Stimulated activated naive CD4-positive, alpha-beta T cell treated with Interleukin-2 at 50 U/mL for 16 hours (primary cell): ENCODE results near the gene CACNA1S.

Source experiments
- DNase-seq: peaks from one replicate; lab custom pipeline; 2025; lab: John Stamatoyannopoulos, UW

The CACNA1S gene

DNA sequence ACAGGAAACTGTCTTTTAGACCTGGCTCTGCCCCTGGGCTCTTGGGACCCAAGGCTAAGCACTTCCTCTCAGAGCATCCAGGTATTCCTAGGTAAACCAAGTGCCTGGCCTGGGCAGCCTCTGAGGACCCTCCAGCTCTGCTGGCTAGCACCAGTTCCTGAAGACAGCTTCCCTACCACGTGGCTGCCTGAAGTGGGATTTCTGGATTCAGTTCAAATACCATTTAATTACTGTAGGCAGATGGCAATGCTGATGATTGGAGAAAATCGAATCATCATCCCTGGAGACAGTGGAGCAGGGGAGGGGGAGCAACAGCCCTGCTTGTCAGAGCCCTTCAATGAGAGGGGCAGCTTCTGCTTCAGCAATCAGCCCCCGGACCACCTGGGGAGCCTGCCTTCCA lies 100.6 kb downstream of the CACNA1S start:
- DNase-seq, result no peak

DNA sequence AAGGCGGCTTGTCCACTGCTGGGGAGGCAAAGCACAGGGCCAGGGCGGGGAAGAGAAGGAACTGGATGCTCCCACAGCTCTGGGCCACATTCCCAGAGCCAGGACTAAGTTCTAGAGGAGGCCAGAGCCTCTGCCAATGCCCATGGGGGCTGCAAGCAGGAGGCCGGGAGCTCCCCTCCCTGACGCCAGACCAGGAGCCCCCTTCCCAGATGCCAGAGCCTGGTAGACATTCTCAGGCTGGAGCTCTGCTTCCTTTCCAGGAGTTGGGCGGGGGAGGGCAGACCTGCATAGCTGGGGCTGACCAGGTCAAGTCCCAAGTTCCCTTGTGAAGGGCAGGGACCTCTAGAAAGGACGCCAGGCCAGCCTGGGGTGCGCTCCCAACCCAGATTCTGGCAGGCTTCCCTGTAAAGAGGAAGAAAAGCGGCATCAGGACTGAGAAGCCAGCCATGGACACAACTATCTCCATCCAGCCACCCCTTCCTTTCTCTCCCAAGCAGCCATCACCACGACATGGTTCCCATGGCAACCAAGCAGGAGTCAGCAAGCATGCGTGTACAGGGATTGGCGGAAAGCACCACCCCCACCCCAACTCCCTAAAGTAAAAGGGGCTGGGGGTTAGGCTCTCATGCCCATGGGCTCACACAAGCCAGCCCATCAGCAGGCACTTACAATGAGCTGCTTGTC lies 102.1 kb downstream of the CACNA1S start:
- no peak for DNase-seq

DNA sequence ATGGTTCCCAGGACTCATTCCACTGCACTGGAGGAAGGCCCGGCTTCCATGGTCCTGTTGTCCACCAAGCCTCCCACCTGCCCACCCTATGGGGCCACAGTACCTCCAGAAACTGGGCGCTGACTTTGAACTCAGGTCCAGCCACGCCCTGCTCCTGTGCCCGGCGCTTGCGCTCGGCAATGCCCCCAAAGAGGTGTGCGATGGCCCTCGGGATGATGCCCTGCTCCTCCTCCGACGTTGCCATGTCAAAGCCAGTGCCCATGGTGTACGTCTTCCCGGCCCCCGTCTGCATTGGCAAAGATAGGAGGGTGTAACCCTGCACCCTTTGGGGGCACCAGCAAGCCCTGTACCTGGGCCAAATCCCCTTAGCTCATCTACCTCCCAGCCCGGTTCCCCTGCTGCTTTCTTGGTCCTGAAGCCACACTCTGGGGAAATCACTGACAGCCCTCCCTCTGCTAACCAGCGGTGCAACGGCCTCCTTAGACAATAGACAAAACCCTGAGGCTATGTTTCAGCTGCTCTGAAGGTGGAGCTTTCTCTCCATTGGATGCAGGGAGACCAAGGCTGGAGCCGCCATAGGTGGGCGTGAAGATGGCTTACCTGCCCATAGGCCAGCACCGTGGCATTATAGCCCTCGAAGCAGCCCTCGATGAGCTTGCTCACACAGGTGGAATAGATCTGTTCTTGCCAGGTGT lies 103.4 kb downstream of the CACNA1S start:
- no peak for DNase-seq

DNA sequence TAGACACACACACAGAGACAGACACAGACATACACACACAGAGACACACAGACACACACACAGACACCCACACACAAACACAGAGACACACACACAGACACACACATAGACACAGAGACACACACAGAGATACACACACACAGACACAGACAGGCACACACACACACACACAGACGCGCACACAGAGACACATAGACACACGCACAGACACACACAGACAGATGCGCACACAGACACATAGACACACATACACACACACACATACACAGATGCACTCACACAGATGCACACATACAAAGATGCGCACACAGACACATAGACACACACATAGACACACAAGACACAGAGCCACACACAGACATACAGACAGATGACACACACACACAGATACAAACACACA lies 104.7 kb downstream of the CACNA1S start:
- DNase-seq, result no peak

DNA sequence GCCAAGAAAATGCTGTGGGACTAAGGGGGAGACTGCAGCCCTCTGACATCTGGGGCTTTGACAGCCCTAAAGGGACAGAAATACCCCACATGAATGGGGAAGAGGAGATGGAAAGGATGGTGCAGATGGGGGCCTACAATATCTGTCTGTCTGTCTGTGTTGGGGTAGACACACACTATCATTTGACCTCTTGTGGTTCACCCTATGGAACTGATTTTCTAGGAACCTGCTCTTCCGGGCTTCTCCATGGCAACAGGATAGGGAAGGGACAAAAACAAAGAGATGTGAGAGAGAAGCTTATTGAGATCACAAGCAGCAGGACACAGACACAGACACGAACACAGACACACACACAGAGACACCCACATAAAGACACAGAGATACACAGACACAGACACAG lies 105.8 kb downstream of the CACNA1S start:
- no peak for DNase-seq

DNA sequence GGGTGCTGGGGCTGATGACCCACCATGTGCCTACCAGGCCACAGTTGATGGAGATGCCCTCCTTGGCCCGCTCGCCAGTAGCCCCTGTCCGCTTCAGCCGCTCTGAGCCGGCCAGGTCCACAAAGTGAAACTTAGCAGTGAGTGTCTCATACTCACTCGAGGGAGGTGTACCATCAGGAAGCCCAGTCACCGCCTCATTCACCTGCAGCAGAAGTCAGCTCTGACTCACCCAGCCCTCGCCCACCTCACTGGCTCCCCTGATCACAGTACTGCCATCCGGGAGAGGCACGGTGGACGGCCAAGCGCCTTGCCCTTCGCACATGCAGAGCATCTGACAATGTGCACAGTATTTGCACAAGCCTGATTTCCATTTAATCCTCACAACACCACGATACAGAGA lies 107.5 kb downstream of the CACNA1S start:
- no peak for DNase-seq

DNA sequence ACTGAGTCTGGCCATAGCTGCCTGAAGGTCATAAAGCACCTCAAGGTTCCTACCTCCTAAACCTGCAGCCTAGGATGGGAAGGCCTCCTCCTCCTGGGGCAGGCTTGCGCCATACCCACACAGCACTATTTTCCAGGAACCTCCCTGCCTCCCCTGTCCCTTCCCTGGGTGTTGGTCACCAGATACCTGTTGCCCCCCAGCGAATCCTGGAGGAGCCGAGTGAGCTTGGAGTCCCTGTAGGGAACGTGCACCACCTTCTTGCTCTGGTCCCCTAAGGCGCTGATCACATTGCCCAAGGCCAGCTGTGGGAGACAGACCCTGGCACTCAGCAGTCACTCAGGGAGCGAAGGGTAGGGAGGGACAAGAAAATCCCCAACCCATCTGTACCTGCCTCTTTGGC lies 108.1 kb downstream of the CACNA1S start:
- no peak for DNase-seq

DNA sequence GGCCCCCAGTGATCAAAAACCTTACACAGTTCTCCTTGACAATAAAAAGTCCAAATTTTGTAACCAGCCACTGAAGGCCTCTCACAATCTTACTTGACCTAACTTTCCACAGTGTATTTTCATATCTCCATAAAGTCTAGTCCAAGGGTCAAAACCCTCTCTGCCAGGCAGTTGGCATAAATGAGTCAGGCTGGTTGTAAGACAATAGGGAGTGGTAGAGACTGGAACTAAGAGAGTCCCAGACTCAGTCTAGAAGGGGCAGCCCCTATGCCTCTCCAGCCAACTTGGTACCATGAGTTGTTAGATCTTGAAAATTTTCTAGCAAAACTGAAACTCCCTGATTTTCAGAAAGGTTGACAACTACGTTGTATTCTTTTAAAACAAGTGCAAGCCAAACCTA lies 109.7 kb downstream of the CACNA1S start:
- no peak for DNase-seq

DNA sequence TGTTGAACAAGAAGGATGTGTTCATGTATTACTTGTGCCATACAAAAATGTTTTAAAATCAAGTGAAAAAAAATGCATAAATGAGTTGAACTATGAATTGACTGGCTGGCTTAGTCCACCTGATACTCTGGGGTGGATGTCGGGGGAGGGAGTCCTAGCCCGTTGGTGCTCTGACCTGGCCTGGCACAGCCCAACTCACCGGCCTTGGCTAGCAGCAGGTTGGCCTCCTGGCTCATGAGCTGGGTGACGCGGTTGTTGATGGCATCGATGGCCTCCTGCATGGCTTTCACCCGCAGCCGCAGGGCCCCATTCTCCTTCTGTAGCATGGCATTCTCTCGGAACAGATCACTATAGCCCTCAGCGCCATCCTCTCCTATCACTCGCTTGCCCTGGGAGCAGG lies 110.3 kb downstream of the CACNA1S start:
- DNase-seq, result no peak

DNA sequence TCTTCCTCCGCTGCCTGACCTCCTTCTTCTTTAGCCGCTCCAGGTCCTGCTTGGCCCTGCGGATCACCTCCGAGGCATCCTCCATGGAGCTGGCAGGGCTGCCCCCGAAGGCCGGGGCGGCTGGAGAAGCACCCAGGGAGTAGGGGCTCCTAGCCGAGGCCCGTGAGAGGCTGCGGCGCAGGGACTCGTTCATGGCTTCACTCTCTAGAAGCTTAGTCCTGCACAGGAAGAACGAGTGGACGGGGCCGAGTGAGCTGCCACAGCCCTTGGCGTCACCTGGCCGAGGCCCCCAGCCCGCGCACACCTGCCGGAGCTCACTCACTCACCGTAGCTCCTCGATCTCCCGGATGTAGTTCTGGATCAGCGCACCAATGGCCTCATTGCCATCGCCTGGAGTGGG lies 111.8 kb downstream of the CACNA1S start:
- no peak for DNase-seq

DNA sequence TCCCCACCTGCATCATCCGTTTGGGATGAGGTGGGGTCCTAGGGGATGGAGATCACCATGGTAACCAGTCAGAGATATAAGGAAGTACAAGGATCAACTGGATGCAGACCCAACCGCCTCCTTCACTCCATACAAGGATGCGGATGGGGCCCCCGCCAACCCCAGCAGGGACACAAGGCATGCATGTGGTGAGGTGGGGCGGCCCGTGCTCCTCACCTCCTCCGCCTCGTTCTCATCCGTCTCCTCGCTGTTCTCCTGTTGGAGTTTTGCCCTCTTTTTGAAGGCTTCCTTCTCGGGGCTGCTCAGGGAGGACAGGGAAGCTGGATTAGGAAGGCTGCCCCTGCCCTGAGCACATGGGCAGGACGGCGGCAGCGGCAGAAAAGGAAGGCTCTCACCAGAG lies 112.6 kb downstream of the CACNA1S start:
- DNase-seq, result no peak

DNA sequence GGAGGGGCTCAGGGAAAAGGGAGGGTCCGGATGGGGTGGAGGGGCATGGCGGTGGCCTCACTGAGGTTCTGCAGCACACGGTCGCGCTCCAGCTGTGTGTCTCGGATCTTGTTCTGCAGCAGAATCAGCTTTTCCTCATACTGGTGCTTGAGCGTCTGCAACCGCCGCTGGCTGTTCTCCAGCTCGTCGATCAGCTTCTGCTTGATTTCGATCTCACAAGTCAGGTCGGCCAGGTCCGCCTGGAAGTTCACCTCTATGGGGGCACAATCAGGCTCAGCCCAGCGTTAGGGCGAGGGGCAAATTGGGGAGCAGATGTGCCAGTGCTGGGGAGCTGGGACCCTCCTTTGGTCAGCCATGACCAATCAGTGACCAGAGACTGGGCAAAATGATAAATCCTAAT lies 113.9 kb downstream of the CACNA1S start:
- DNase-seq, result no peak

DNA sequence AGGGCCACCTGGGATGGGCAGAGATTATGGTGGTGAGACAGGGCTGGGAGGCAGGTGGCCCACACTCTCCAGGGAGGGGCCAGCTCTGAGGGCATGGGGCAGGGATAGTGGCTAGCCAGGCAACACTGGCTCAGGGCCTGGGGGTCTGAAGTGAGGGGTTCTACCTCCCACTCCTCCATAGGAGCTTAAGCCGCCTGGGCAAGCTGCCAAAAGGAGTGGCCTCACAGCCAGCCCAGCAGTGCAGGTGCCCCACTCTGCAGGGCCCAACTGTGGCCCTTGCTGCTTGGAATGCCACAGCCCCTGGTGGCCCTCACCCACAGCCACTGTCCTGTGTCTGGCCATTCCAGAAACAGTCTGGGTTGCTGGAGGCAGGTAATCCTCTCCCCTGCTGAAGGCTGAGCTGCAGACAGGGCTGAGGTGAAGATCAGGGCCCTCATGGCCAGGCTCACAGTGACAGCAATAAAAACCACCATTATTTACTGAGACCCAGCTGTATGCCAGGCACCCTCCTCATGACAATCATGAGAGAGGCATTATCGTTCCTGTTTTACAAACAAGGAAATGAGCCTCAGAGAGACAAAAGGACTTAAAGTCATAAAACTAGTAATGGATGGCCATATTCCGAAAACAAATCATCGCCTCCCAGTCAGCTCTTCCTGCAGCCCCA lies 119.7 kb downstream of the CACNA1S start:
- no peak for DNase-seq

DNA sequence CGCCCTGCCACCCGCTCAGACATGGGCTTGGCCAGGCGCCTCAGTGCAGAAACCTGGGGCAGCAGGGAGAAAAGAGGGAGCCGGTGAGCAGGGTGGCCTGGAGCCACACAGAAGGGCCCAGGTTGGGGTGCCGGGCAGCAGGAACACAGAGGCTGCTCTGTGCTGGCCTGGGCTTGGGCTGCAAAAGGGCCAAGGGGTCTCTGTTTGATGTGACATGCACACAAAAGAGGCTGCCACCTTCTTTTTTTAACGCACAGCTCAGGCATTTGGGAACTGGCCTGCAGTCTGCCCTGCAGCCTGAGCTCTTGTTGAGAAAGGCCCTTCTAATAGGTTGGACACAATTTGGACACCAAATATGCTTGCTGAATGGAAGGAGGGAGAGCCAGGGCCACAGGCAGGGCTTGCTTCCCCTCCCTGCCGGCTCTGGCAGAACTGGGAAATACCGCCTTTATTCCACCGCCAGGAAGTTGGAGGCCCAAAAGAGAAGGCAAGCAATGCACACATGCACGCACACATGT lies 121.1 kb downstream of the CACNA1S start:
- no peak for DNase-seq

DNA sequence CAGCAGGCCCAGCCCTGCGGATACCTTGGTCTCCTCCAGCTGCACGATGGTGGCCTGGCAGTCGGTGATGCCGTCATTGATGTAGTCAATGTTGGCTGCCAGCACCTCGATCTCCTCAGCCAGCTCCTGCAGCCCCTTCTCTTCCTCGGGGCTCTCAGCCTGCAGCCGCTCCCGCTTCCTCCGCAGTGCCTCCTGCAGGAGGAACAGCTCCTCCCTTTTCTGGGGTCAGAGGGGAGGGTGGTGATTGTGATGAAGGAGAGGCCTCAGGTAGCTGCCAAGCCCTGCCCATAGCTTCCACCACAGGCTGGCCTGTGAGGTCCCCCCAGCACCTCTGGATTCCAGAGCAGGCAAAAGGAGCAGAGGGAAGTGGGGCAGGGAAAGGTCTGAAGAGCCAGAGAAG lies 122.1 kb downstream of the CACNA1S start:
- DNase-seq, result no peak
